Prostate gland (tissue), 2 donors: Measurements from ENCODE around the gene SLFNL1. TPM values are rescaled to one million over a fixed set of nuclear protein-coding genes. Genes with fewer than 3 reads are reported as not detected.

Experiments used
- DNase-seq: peaks from one replicate; pipeline ENCODE4 v3.0.0-alpha.2; 2019; ENCODE audit warnings: low spot score
- H3K27ac ChIP-seq, 2 donors: fragments of 200-600 bp; sonication (generic); 2 replicates each; pipeline ENCODE4 v1.5.1; 2017 to 2019
- H3K27me3 ChIP-seq: fragments of 200-600 bp; sonication (generic); replicated peaks from 2 replicates; pipeline ENCODE4 v1.5.1; 2019; ENCODE audit not compliant: insufficient read depth
- H3K36me3 ChIP-seq, 2 donors: fragments of 200-600 bp; sonication (generic); 1 replicate in 1 of 2; 2 replicates in 1 of 2; pipeline versions ENCODE4 v1.5.1 to v1.8.1; 2017 to 2019
- H3K4me1 ChIP-seq: fragments of 200-600 bp; sonication (generic); replicated peaks from 2 replicates; pipeline ENCODE4 v1.5.1; 2019
- H3K4me3 ChIP-seq, 2 donors: fragments of 200-600 bp; sonication (generic); 2 replicates each; pipeline ENCODE4 v1.5.1; 2017 to 2019
- H3K9me3 ChIP-seq: fragments of 200-600 bp; sonication (generic); 2 replicates; pipeline ENCODE4 v1.5.1; 2017
- CTCF ChIP-seq, 4 experiments: fragments of 200-600 bp in 2 of 4; fragments of 450-650 bp in 2 of 4; sonication (generic) in 2 of 4; IDR thresholded peaks; 1 replicate in 3 of 4; 2 replicates in 1 of 4; pipeline ENCODE4 v1.5.1; 2016 to 2019; ENCODE audit warnings: antibody characterized with exemption in 4 of 4, mild to moderate bottlenecking in 2 of 4, moderate library complexity in 2 of 4
- POLR2A ChIP-seq: fragments of 450-650 bp; IDR thresholded peaks from one replicate; pipeline ENCODE4 v1.6.1; 2016; ENCODE audit warnings: antibody characterized with exemption, mild to moderate bottlenecking
- POLR2AphosphoS5 ChIP-seq: sonication (generic); formaldehyde crosslinking; IDR thresholded peaks from one replicate; pipeline ENCODE4 v1.6.1; 2017; ENCODE audit warnings: antibody characterized with exemption
- WGBS: methylation state at CpG from one replicate; pipeline ENCODE4 v1.1.5; 2018; 5-methylcytosine and 5-hydroxymethylcytosine counted together
- intact Hi-C: fragments of 100-400 bp; cut with DNase I; formaldehyde crosslinking; loops from one replicate; pipeline ENCODE4 v1.14.2; 2022
- total RNA-seq, 2 donors: library from RNA; depleted of rRNA; stranded (reverse); fragments of >200 nt; gene quantifications; one replicate each; pipeline ENCODE4 v1.1.0, GENCODE V29; 2016

SLFNL1 gene
- total RNA-seq, 2 donors from 2014 or later: 2.4 to 5.8 TPM

GRCh38 chr1:40977716-40978115 lies 43.8 kb downstream of the SLFNL1 start:
- DNase-seq: no peak
- intact Hi-C loops: no loop called here
- H3K4me3 ChIP-seq: no peak overlapping the region
- H3K27me3 ChIP-seq: no peaks in the 10 kb centered on the region
- WGBS: 92% methylated on average over 1 of the region's 1 CpG
- H3K9me3 ChIP-seq: no peaks in the 10 kb centered on the region
- no peak overlapping the region for H3K27ac ChIP-seq
- no peak for TF ChIP-seq CTCF (IDR thresholded peaks at IDR 0.05)
- no peak for TF ChIP-seq POLR2AphosphoS5
- no peak for TF ChIP-seq POLR2A
- no peaks in the 10 kb centered on the region for H3K4me1 ChIP-seq
- H3K36me3 ChIP-seq: no peaks in the 10 kb centered on the region

- Histone ChIP-seq H3K27ac (no peak overlapping the region), H3K36me3 (no peaks in the 10 kb centered on the region), H3K4me1 (no peaks in the 10 kb centered on the region), H3K4me3 (no peak overlapping the region), H3K9me3 (no peaks in the 10 kb centered on the region), H3K27me3 (no peaks in the 10 kb centered on the region)
- WGBS: 84% methylated on average over 5 of the region's 5 CpGs
- intact Hi-C loops: no loop called here
- no peak for TF ChIP-seq CTCF (IDR thresholded peaks at IDR 0.05)
- TF ChIP-seq POLR2A: no peak
- no peak for TF ChIP-seq POLR2AphosphoS5
- no peak for DNase-seq
Observed at GRCh38 chr1:40976952-40977690, 44.4 kb downstream of the SLFNL1 start.

- Histone ChIP-seq H3K27ac (no peak overlapping the region), H3K27me3 (no peaks in the 10 kb centered on the region), H3K9me3 (no peaks in the 10 kb centered on the region), H3K4me3 (no peak overlapping the region), H3K4me1 (no peaks in the 10 kb centered on the region), H3K36me3 (no peaks in the 10 kb centered on the region)
- WGBS: 79% methylated on average over 9 of the region's 9 CpGs
- intact Hi-C loops: no loop called here
- TF ChIP-seq POLR2AphosphoS5 (no peak), POLR2A (no peak), CTCF (IDR thresholded peaks at IDR 0.05) (no peak)
- no peak for DNase-seq
Observed at GRCh38 chr1:40974945-40975344, 46.6 kb downstream of the SLFNL1 start.

- H3K4me1 ChIP-seq: no peaks in the 10 kb centered on the region
- no peak overlapping the region for H3K4me3 ChIP-seq
- no peak for DNase-seq
- WGBS: 75% methylated on average over 2 of the region's 2 CpGs
- H3K36me3 ChIP-seq: no peaks in the 10 kb centered on the region
- TF ChIP-seq POLR2AphosphoS5: no peak
- TF ChIP-seq CTCF (IDR thresholded peaks at IDR 0.05): no peak
- TF ChIP-seq POLR2A: no peak
- H3K27me3 ChIP-seq: no peaks in the 10 kb centered on the region
- intact Hi-C loops: no loop called here
- H3K9me3 ChIP-seq: no peaks in the 10 kb centered on the region
- H3K27ac ChIP-seq: no peak overlapping the region
Observed at GRCh38 chr1:40973912-40974311, 47.6 kb downstream of the SLFNL1 start.

GRCh38 chr1:40971966-40972365 lies 49.6 kb downstream of the SLFNL1 start:
- no peaks in the 10 kb centered on the region for H3K36me3 ChIP-seq
- TF ChIP-seq CTCF (IDR thresholded peaks at IDR 0.05): no peak
- TF ChIP-seq POLR2A: no peak
- TF ChIP-seq POLR2AphosphoS5: no peak
- no peak overlapping the region for H3K4me3 ChIP-seq
- H3K9me3 ChIP-seq: no peaks in the 10 kb centered on the region
- no peak overlapping the region for H3K27ac ChIP-seq
- no peak for DNase-seq
- intact Hi-C loops: no loop called here
- no peaks in the 10 kb centered on the region for H3K4me1 ChIP-seq
- WGBS: 67% methylated on average over 1 of the region's 1 CpG
- H3K27me3 ChIP-seq: no peaks in the 10 kb centered on the region
